Retinal pigment epithelial cell (primary cell): Measurements from ENCODE around the gene NCCRP1.

Experiments
- DNase-seq: peaks from one replicate; pipeline ENCODE4 v3.0.0-alpha.2; 2010; ENCODE audit warnings: low read depth
- H3K4me3 ChIP-seq: 2 replicates; pipeline ENCODE4 v1.5.1; 2011; ENCODE audit warnings: mild to moderate bottlenecking, low read length, control low read depth, moderate library complexity
- TF ChIP-seq, protein P1 (sequence below): conservative IDR thresholded peaks from 2 replicates; pipeline ENCODE4 v1.5.1; 2011; ENCODE audit warnings: low read depth, low read length, control low read depth, inconsistent platforms

Gene NCCRP1

DNA sequence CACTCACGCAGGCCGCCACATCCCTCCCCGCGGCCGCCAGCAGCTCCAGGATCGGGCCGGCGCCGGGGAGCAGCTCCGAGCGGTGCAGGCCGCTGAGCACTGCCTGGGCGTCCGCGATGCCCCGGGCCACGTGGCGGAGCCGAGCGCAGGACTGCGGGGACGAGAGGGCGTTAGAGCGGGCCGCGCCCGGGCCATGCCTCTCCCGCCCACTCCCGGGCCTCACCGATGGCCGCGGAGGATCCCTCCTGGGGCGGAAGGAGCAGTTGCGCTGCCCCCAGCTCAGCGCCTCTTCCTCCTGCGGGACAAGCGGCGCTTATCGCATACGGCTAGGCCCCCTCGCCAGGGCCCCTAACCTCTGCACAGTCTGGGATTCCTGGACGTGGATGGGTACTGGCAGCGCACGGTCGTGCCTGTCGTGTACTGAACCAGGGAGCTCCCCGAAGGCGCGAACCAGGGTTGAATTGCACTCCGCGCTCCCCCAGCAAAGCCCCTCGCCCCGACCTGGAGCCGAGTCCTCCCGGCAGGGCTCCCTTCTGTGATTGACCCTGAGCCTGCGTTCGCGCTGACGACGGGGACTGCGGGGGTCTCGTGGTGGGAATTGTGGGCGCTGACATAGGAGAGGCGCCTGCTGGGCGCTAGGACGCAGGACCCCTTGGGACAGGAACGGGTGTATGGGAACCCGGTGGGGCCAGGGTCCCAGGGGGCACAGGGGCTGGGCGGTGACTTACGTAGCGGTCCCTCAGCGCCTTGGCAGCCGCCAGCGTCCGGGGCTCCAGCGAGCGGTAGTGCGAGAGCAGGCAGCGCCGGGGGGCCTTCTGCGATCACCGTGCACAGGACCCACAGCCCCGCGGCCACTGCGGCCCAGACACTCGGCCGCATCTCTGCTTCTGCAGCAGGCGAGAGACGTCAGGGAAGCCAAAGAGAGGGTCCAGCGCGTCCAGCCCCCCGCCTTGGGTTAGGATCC is 51.2 kb downstream of the NCCRP1 start:
- no peak overlapping the region for H3K4me3 ChIP-seq
- TF ChIP-seq, protein P1, sequence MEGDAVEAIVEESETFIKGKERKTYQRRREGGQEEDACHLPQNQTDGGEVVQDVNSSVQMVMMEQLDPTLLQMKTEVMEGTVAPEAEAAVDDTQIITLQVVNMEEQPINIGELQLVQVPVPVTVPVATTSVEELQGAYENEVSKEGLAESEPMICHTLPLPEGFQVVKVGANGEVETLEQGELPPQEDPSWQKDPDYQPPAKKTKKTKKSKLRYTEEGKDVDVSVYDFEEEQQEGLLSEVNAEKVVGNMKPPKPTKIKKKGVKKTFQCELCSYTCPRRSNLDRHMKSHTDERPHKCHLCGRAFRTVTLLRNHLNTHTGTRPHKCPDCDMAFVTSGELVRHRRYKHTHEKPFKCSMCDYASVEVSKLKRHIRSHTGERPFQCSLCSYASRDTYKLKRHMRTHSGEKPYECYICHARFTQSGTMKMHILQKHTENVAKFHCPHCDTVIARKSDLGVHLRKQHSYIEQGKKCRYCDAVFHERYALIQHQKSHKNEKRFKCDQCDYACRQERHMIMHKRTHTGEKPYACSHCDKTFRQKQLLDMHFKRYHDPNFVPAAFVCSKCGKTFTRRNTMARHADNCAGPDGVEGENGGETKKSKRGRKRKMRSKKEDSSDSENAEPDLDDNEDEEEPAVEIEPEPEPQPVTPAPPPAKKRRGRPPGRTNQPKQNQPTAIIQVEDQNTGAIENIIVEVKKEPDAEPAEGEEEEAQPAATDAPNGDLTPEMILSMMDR, result no peak
- DNase-seq, result no peak

DNA sequence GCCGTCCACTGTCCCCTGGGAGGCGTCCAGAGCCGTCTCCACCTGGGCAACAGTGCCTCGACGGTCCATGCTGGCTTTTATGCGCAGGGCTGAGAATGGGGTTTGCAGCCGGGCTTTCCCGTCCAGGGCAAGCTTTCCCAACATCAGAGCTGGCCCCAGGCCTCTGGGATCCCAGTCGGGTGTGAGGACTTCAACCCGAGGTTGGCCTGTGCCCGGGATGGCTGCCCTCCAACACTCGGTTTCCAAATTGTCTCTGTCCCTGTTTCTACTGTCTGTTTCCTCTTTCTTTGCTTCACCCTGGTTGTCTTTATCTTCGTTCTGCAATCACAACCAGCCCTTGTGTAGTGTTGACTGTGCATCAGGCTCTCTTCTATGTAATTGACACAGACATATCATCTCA is 52.0 kb downstream of the NCCRP1 start, which contains the start of gene IFNL4:
TSS of gene IFNL4 (minus strand) at position 51 of the 400 bp plus-strand sequence.
- no peak for DNase-seq
- H3K4me3 ChIP-seq, result no peak within 1 kb of the TSS
- TF ChIP-seq, protein P1, result no peak

DNA sequence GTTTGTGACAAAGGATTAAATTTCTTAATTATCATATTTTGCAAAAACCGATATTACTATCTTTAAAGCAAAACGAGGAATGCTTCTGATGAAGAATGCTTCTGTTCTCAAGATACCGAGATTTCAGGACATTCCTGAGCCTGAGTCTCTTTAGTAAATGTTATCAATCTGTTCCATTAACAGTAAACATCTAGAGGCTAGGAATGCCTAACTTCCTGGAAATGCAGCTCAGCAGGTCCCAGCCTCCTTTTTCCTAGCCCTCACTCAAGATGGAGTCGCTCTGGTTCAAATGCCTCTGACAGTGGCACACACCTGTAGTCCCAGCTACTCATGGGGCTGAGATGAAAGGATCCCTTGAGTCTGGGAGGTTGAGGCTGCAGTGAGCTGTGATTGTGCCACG is 54.3 kb downstream of the NCCRP1 start:
- DNase-seq, result no peak
- TF ChIP-seq, protein P1, result no peak
- H3K4me3 ChIP-seq, result no peak overlapping the region
